ENCODE results near the gene GRAP2.

The GRAP2 gene

DNA sequence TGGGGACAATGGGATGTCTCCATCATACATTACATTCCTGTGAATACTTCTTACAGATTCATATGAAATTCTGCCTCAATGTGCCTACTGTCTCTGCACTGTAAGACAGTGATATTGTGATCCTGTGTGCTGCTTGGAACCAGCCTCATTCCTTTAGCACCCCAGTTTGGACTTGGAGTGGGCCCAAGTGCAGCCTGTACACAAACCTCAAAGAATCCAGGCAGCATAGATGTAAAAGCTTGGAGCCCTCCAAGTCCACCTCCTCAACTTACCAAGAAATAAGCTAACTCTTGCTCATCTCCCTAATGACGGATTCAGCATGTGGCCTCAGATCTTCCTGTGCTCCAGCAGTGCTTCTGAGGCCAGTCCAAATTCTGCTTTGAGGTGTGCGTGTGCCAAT, 24.4 kb downstream of the GRAP2 start:
- no peak for FAIRE-seq

DNA sequence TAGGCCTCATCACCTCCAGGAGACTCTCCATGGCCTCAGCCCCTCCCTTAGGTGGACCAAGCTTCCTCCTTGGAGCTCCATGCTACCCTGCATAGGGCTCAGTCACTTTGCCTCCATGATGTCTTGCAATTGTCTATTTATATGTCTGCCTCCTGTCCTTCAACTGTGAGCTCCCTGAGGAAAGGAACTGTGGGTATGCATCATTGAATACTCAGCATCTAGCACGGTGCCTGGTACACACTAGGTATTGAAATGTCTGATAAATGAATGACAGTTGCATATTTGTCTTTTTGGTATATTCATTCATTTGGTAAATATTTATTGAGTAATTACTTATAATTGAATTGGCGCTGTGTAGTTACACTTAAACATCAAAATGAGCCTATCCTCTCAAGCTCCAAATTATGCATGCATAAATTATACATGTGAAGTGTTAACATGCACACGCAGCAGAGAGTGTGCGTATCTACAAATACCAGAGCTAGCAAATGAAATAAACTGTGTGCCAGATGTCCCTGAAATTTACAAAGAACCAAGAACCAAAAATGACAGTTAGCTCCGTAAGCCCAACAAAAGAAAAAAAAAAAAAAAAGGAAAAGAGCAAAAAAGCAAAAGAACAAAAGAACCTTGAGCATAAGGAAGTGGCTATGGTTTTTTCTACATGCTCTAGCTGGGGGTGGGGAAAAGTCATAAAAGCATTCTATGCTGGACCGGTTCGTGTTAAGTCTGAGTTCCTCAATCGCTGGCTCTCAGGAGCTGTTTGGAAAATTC, 25.2 kb downstream of the GRAP2 start:
- no peak for DNase-seq (ENCODE audit: low spot score)

More for the DNA sequence above, 24.4 kb downstream of the GRAP2 start:
- DNase-seq (ENCODE audit: low spot score): no peak

DNA sequence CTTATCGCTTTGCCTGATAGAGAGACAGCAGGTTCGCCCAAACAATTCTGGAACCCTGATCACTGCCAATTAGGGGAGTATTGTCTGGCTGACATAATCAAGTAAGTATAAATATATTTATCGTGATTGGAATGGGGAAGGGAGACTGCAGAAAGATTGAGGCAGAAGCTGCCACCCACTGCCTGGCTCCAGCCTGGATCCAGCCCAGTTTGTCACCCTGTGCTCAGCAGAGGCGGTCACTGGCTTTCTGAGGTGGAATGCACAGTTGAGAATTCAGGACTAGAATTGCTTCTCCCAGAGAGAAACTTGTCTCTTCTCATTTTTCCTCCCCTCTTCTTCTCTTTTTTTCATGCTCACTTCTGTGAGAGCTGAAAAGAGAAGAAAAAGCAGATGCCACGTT, 25.9 kb downstream of the GRAP2 start:
- FAIRE-seq: no peak

More for the DNA sequence above, 25.2 kb downstream of the GRAP2 start:
- no peak for FAIRE-seq

DNA sequence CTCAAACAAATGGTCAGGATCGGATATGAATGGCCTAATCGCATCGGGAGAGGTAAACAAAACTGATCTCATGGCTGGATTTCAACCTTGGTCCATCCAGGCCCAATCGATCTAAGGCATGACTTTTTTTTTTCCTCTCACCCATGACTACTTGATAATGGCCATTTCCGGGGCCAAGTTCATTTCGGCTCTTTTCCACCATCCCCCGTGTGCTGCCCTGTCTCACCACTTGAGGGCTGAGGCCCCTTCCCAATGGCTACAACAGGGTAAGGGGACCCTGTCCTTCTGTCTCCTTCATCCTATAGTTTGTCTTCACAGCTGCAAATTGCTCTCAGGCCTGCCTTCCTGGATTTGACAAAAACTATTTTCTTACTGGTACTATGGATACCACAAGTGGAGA, 26.7 kb downstream of the GRAP2 start:
- DNase-seq (ENCODE audit: low spot score) (no peak), FAIRE-seq (no peak)

More for the DNA sequence above, 25.9 kb downstream of the GRAP2 start:
- DNase-seq (ENCODE audit: low spot score): no peak

GRCh38 chr22:39928536-39929520, 27.9 kb downstream of the GRAP2 start:
- no peak for FAIRE-seq
- DNase-seq (ENCODE audit: low spot score): no peak

GRCh38 chr22:39931251-39931650, 30.4 kb downstream of the GRAP2 start:
- FAIRE-seq: no peak
- DNase-seq (ENCODE audit: low spot score): no peak

DNA sequence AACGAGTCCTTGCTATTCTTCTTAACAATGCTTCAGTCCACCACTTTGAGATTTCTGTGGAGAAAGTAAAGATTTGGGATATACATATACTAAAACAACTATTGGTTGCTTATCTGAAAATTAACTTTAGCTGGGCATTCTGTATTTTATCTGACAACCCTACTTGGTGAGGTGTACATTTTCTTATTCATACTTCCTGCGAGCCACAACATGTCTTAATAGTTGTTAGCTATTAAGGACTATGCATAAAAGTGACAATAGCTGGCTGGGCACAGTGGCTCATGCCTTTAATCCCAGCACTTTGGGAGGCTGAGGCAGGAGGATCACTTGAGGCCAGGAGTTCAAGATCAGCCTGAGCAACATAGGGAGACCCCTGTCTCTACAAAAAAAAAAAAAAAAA, 31.3 kb downstream of the GRAP2 start:
- FAIRE-seq: no peak
- no peak for DNase-seq (ENCODE audit: low spot score)

DNA sequence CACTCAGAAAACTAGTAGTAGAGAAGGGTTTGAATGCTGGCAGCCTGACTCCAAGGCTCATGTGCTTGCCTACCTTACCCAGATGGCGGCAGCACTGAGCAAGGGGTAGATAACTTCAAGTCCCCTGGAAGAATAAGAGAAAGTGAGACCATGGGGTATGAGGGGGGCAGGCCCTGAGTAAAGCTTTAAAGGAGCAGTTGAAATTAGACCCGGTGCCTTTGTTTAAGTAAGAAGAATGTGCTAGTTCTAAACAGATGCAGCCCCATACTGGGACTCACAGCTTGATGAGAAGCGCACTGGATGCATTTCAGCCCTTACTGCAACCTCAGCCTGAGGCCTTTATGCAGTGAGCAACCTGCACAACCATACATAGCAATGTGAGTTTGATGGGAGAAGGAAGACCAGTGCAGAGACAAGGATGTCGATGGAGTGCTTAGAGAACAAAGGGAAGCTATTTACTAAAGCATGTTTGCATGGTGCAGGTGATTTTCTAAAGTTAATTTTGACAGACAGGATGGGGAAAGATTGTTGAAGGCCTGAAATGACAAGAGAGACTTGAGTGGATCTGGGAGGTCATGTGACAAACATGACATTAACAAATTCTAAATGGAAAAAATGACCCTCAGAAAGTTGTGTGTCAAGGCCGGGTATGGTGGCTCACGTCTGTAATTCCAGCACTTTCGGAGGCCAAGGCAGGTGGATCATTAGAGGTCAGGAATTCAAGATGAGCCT, 32.2 kb downstream of the GRAP2 start:
- no peak for DNase-seq (ENCODE audit: low spot score)
- FAIRE-seq: no peak

GRCh38 chr22:39933741-39934140, 32.9 kb downstream of the GRAP2 start:
- FAIRE-seq (no peak), DNase-seq (ENCODE audit: low spot score) (no peak)

DNA sequence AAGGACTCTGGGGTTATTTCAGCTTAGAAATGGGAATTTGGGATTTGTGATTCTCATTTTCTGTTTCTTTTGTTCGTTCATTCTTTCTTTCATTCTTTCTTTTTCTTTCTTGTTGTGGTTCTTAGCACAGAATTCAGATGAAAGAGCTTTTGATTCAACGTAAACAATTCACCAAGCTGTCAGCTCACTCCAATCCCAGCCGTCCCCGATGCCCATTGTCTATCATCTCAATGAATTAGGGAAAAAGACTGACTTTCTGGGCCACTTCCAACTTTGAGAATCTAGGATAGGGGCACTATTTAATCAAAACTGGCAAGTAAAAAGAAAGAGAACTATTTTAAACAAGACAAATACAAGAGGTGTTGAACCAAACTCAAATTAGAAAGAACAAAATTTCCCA, 34.2 kb downstream of the GRAP2 start:
- FAIRE-seq (no peak), DNase-seq (ENCODE audit: low spot score) (no peak)

DNA sequence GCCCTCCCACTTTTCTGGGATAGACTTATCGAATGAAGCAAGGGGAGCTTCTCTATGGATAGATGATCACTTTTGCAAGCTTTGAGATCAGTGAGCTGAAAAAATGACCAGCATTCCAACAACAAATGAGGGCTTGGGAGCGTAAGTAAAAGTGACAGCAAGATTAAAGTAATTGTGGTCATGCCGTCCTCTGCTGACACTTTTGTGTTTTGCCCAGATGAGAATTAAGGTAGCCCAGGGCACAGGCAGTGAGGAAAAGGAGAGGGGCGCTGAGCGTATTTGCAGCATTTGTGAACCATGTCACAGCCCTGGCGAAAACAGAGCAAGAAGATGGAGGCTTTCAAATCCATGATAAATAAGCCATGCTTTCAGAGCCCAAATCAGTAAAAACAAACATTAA, 34.7 kb downstream of the GRAP2 start:
- FAIRE-seq: no peak
- no peak for DNase-seq (ENCODE audit: low spot score)

DNA sequence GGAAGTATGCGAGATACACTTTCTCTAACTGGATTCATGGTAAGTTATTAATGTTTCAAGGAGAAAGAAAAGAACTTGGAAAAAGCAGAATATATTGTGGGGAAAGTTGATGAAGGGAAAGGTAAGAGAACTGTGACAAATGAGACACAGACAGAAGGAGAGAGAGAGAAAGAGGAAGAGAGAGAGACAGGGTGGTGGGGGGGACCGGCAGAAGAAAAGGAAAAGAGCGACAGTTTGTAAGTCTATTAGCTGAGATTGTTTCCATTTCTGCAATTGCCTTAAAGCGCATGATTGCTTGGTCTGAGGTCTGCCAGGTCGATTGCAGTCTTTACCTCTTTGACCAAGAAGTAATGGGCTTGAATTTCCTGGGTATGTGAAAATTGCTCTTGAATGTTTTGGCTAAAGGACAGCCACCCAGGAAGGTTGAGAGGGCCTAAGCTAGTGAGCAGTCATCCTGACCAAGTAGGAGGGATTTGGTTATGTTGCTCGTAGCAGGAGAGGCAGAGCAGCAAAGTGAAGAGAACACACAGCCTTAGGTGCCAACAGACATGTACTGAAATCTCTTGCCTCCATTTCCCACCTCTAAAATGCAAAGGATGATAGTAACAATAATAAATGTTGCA, 35.8 kb downstream of the GRAP2 start:
- DNase-seq (ENCODE audit: low spot score): no peak
- no peak for FAIRE-seq

- no peak for FAIRE-seq
- no peak for DNase-seq (ENCODE audit: low spot score)
These were observed 37.0 kb downstream of the GRAP2 start for GRCh38 chr22:39937906-39938305.

DNA sequence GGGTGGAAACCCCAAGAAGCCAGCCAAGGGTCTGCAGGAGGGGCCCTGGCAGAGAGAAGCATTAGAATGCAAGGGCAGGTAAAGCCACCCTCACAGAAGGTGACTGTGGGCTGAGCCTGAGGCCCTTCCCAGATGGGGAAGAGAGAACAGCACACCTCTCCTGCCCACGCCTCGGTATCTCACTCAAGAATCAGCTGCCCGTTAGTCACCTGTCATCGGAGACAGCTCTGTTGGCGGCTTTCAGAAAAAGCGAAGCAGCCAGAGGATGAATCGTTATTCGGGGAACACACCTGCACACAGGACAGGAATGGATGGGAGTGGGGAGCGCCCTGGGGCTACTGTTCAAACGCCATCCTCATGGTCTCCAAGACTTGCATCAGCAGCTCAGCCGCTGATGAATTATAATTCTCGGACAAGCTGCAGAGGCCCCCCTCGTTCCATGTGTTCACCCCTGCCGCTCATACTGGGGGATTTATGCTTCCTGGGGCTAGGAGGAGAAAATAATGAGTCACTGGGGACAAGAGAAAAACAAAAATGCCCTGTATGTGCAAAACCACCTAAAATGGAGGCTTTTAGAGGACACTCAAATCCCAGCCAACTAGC, 37.7 kb downstream of the GRAP2 start:
- no peak for DNase-seq (ENCODE audit: low spot score)
- no peak for FAIRE-seq

- DNase-seq (ENCODE audit: low spot score) (no peak), FAIRE-seq (no peak)
These were observed 38.9 kb downstream of the GRAP2 start for GRCh38 chr22:39939830-39940229.

GRCh38 chr22:39940757-39941305, 39.9 kb downstream of the GRAP2 start:
- no peak for DNase-seq (ENCODE audit: low spot score)
- FAIRE-seq: no peak

GRCh38 chr22:39941601-39942000, 40.7 kb downstream of the GRAP2 start:
- no peak for FAIRE-seq
- no peak for DNase-seq (ENCODE audit: low spot score)

- FAIRE-seq (no peak), DNase-seq (ENCODE audit: low spot score) (no peak)
These were observed 41.8 kb downstream of the GRAP2 start for GRCh38 chr22:39942439-39943230.

DNA sequence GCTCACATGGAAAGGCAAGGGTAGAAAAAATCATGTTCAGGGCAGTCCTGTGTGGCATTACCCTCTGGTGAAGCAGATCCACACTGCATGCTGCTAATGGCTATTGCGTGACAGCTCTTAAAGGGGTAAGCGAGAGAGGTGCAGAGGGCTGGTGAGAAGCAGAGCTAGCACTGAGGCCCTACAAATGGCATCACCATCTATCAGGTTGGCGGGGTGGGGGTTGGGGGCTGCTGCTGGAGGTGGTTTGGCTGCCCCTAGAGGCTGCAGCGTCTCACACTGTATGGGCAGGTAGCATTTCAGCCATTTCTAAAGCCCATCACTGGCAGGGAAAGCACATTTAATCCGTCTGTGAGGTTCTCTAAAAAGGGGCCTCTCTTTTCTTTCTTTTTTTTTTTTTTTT, 42.5 kb downstream of the GRAP2 start:
- FAIRE-seq (no peak), DNase-seq (ENCODE audit: low spot score) (no peak)
